SK-N-SH treated with all-trans-retinoic acid at 6 μM for 48 hours (cell line): Measurements from ENCODE around the gene EMB.

Experiments used
- ARNTL ChIP-seq: fragments of 450-650 bp; formaldehyde crosslinking; IDR thresholded peaks from 2 replicates; pipeline ENCODE4 v1.5.0; 2020; ENCODE audit warnings: low read depth, mild to moderate bottlenecking, moderate library complexity, borderline replicate concordance
- CREB5 ChIP-seq: fragments of 250-450 bp; sonication (Bioruptor Pico); IDR thresholded peaks from 2 replicates; pipeline ENCODE4 v1.5.1; 2020; ENCODE audit warnings: low read depth, mild to moderate bottlenecking, moderate library complexity
- ESRRG ChIP-seq: fragments of 250-450 bp; sonication (Bioruptor Pico); IDR thresholded peaks from 2 replicates; pipeline ENCODE4 v1.6.1; 2021; ENCODE audit warnings: mild to moderate bottlenecking
- ISL1 ChIP-seq: fragments of 250-450 bp; sonication (Bioruptor Pico); IDR thresholded peaks from 2 replicates; pipeline ENCODE4 v2.1.2; 2022; ENCODE audit warnings: mild to moderate bottlenecking, moderate library complexity
- PPARA ChIP-seq: fragments of 250-450 bp; sonication (Bioruptor Pico); IDR thresholded peaks from 2 replicates; pipeline ENCODE4 v1.5.0; 2020; ENCODE audit warnings: mild to moderate bottlenecking, borderline replicate concordance
- TCF4 ChIP-seq: fragments of 250-450 bp; sonication (Bioruptor Pico); IDR thresholded peaks from 2 replicates; pipeline ENCODE4 v1.8.0; 2021; ENCODE audit warnings: mild to moderate bottlenecking, moderate library complexity, borderline replicate concordance
- TOX ChIP-seq: fragments of 250-450 bp; sonication (Bioruptor Pico); IDR thresholded peaks from 2 replicates; pipeline ENCODE4 v1.8.0; 2021; ENCODE audit warnings: mild to moderate bottlenecking, moderate library complexity, borderline replicate concordance
- TSHZ2 ChIP-seq: fragments of 250-450 bp; sonication (Bioruptor Pico); IDR thresholded peaks from 2 replicates; pipeline ENCODE4 v1.5.0; 2020; ENCODE audit warnings: mild to moderate bottlenecking, moderate library complexity
- ZFP30 ChIP-seq: fragments of 450-650 bp; formaldehyde crosslinking; IDR thresholded peaks from 2 replicates; pipeline ENCODE4 v1.5.0; 2022; ENCODE audit warnings: mild to moderate bottlenecking, moderate library complexity
- ZNF565 ChIP-seq: fragments of 450-650 bp; formaldehyde crosslinking; conservative IDR thresholded peaks from 2 replicates; pipeline ENCODE4 v1.5.0; 2020; ENCODE audit warnings: low read depth, mild to moderate bottlenecking, moderate library complexity
- ZNF8 ChIP-seq: fragments of 450-650 bp; formaldehyde crosslinking; IDR thresholded peaks from 2 replicates; pipeline ENCODE4 v1.5.0; 2020; ENCODE audit warnings: mild to moderate bottlenecking, moderate library complexity

GRCh38 chr5:50476549-50476948 lies 35.5 kb upstream of the EMB start:
- no peak for TF ChIP-seq ZNF8
- no peak for TF ChIP-seq ZFP30 (CRISPR knock-in tag)
- TF ChIP-seq ISL1: no peak
- TF ChIP-seq TSHZ2 (CRISPR knock-in tag): no peak
- no peak for TF ChIP-seq CREB5
- TF ChIP-seq TCF4 (CRISPR knock-in tag): no peak
- TF ChIP-seq PPARA (CRISPR knock-in tag): no peak
- TF ChIP-seq ZNF565: no peak
- TF ChIP-seq ARNTL (CRISPR knock-in tag): no peak
- no peak for TF ChIP-seq ESRRG
- TF ChIP-seq TOX (CRISPR knock-in tag): no peak
